Activated CD4-positive, alpha-beta T cell treated with anti-CD3 and anti-CD28 coated beads, Interleukin-2, amount 10 ng/mL, durations not matched to agents 24 days and 14 days (primary cell): ENCODE data around the gene PIK3CD. TPM values are rescaled to one million over a fixed set of nuclear protein-coding genes. Genes with fewer than 3 reads are reported as not detected.
A peak's percentile ranks its signal among the peaks of the same experiment; 100 is the strongest.

Source experiments
- DNase-seq: peaks from one replicate; pipeline ENCODE4 v3.0.0; 2022
- H3K27ac Mint-ChIP-seq: one replicate; pipeline ENCODE4 v1.8.0; 2022; ENCODE audit warnings: mild to moderate bottlenecking, mixed read lengths
- H3K27me3 Mint-ChIP-seq: one replicate; pipeline ENCODE4 v1.8.0; 2022; ENCODE audit warnings: mixed read lengths
- H3K36me3 Mint-ChIP-seq: one replicate; pipeline ENCODE4 v1.8.0; 2022; ENCODE audit warnings: low read depth, mild to moderate bottlenecking, mixed read lengths
- H3K4me1 Mint-ChIP-seq: one replicate; pipeline ENCODE4 v1.8.0; 2021; ENCODE audit warnings: mixed read lengths
- H3K4me3 Mint-ChIP-seq: one replicate; pipeline ENCODE4 v1.8.0; 2022; ENCODE audit warnings: mild to moderate bottlenecking, moderate library complexity, mixed read lengths
- H3K9me3 Mint-ChIP-seq: one replicate; pipeline ENCODE4 v1.8.0; 2021; ENCODE audit warnings: mixed read lengths
- intact Hi-C: fragments of 100-400 bp; cut with micrococcal nuclease; formaldehyde crosslinking; loops from one replicate; pipeline ENCODE4 v1.15.1; 2023
- total RNA-seq: library from RNA; stranded (reverse); gene quantifications from 2 replicates; pipeline ENCODE4 v1.2.3, GENCODE V29; 2022

The PIK3CD gene
- total RNA-seq, 1 donor from 2014 or later: 233 TPM

- peak overlapping the region; percentile 99 for H3K27ac Mint-ChIP-seq
- H3K4me3 Mint-ChIP-seq: peak overlapping the region; percentile 98
- no peaks in the 10 kb centered on the region for H3K27me3 Mint-ChIP-seq
- peaks cover 39% of the 10 kb centered on the region for H3K36me3 Mint-ChIP-seq
- H3K9me3 Mint-ChIP-seq: no peaks in the 10 kb centered on the region
- DNase-seq: peak; percentile 76
- intact Hi-C loops: no loop called here
- peaks cover 64% of the 10 kb centered on the region for H3K4me1 Mint-ChIP-seq
Observed at GRCh38 chr1:9654051-9654833, 2.7 kb downstream of the PIK3CD start.

GRCh38 chr1:9654834-9655723 is 3.5 kb downstream of the PIK3CD start:
- Mint-ChIP-seq H3K9me3 (no peaks in the 10 kb centered on the region), H3K4me1 (peaks cover 66% of the 10 kb centered on the region), H3K4me3 (peak overlapping the region; percentile 98), H3K27me3 (no peaks in the 10 kb centered on the region), H3K36me3 (peaks cover 45% of the 10 kb centered on the region), H3K27ac (peak overlapping the region; percentile 99)
- intact Hi-C loops: loop anchor here (1.0 kb wide), 1 partner anchor 32 kb away; no protein-coding TSS in a partner anchor
- peak; percentile 83 for DNase-seq

- peaks cover 53% of the 10 kb centered on the region for H3K36me3 Mint-ChIP-seq
- DNase-seq: no peak
Observed at GRCh38 chr1:9655836-9656235, 4.3 kb downstream of the PIK3CD start.

GRCh38 chr1:9657521-9658032 is 6.0 kb downstream of the PIK3CD start:
- intact Hi-C loops: loop anchor here (2.0 kb wide), 1 partner anchor 13 kb away; no protein-coding TSS in a partner anchor
- Mint-ChIP-seq H3K9me3 (no peaks in the 10 kb centered on the region), H3K4me3 (peak overlapping the region; percentile 98), H3K4me1 (peaks cover 68% of the 10 kb centered on the region), H3K36me3 (peaks cover 55% of the 10 kb centered on the region), H3K27ac (peak overlapping the region; percentile 97), H3K27me3 (no peaks in the 10 kb centered on the region)
- no peak for DNase-seq

More at GRCh38 chr1:9655836-9656235, 4.3 kb downstream of the PIK3CD start:
- intact Hi-C loops: loop anchor here (1.0 kb wide), 1 partner anchor 31 kb away; no protein-coding TSS in a partner anchor
- Mint-ChIP-seq H3K4me1 (peaks cover 68% of the 10 kb centered on the region), H3K27me3 (no peaks in the 10 kb centered on the region), H3K4me3 (peak overlapping the region; percentile 98), H3K9me3 (no peaks in the 10 kb centered on the region), H3K27ac (peak overlapping the region; percentile 99)

- Mint-ChIP-seq H3K36me3 (peaks cover 57% of the 10 kb centered on the region), H3K4me3 (peak overlapping the region; percentile 98), H3K4me1 (peaks cover 72% of the 10 kb centered on the region), H3K27me3 (no peaks in the 10 kb centered on the region), H3K27ac (peak overlapping the region; percentile 97), H3K9me3 (no peaks in the 10 kb centered on the region)
- intact Hi-C loops: loop anchor here (2.0 kb wide), 1 partner anchor 13 kb away; no protein-coding TSS in a partner anchor
- DNase-seq: no peak
Observed at GRCh38 chr1:9658199-9658598, 6.7 kb downstream of the PIK3CD start.

GRCh38 chr1:9659328-9659727 is 7.8 kb downstream of the PIK3CD start:
- Mint-ChIP-seq H3K4me1 (peaks cover 62% of the 10 kb centered on the region), H3K27ac (peak overlapping the region; percentile 76), H3K9me3 (no peaks in the 10 kb centered on the region), H3K4me3 (peak overlapping the region; percentile 53), H3K27me3 (no peaks in the 10 kb centered on the region), H3K36me3 (peaks cover 53% of the 10 kb centered on the region)
- DNase-seq: no peak
- intact Hi-C loops: loop anchor here (2.0 kb wide), 1 partner anchor 15 kb away; no protein-coding TSS in a partner anchor

- H3K4me1 Mint-ChIP-seq: peaks cover 44% of the 10 kb centered on the region
- H3K36me3 Mint-ChIP-seq: peaks cover 53% of the 10 kb centered on the region
- no peaks in the 10 kb centered on the region for H3K9me3 Mint-ChIP-seq
- DNase-seq: no peak
- H3K27me3 Mint-ChIP-seq: no peaks in the 10 kb centered on the region
- intact Hi-C loops: no loop called here
- H3K27ac Mint-ChIP-seq: peak overlapping the region; percentile 73
- no peak overlapping the region for H3K4me3 Mint-ChIP-seq
Observed at GRCh38 chr1:9663257-9663656, 11.7 kb downstream of the PIK3CD start.

GRCh38 chr1:9665193-9665592 is 13.7 kb downstream of the PIK3CD start:
- DNase-seq: no peak
- Mint-ChIP-seq H3K9me3 (no peaks in the 10 kb centered on the region), H3K27ac (peak overlapping the region; percentile 37), H3K27me3 (no peaks in the 10 kb centered on the region), H3K4me1 (peaks cover 40% of the 10 kb centered on the region), H3K4me3 (no peak overlapping the region), H3K36me3 (peaks cover 57% of the 10 kb centered on the region)
- intact Hi-C loops: no loop called here

GRCh38 chr1:9668080-9668479 is 16.5 kb downstream of the PIK3CD start:
- Mint-ChIP-seq H3K27ac (peak overlapping the region; percentile 62), H3K9me3 (no peaks in the 10 kb centered on the region), H3K27me3 (no peaks in the 10 kb centered on the region), H3K36me3 (peaks cover 60% of the 10 kb centered on the region), H3K4me1 (peaks cover 40% of the 10 kb centered on the region), H3K4me3 (no peak overlapping the region)
- DNase-seq: no peak
- intact Hi-C loops: no loop called here

GRCh38 chr1:9670085-9670484 is 18.6 kb downstream of the PIK3CD start:
- intact Hi-C loops: loop anchor here (1.0 kb wide), 2 partner anchors 17 to 40 kb away; no protein-coding TSS in a partner anchor
- Mint-ChIP-seq H3K27ac (peak overlapping the region; percentile 91), H3K4me3 (no peak overlapping the region), H3K4me1 (peaks cover 37% of the 10 kb centered on the region), H3K27me3 (no peaks in the 10 kb centered on the region), H3K9me3 (no peaks in the 10 kb centered on the region), H3K36me3 (peaks cover 57% of the 10 kb centered on the region)
- no peak for DNase-seq

GRCh38 chr1:9671377-9672140 is 20.0 kb downstream of the PIK3CD start:
- Mint-ChIP-seq H3K27me3 (no peaks in the 10 kb centered on the region), H3K4me3 (peak overlapping the region; percentile 40), H3K4me1 (peaks cover 37% of the 10 kb centered on the region), H3K9me3 (no peaks in the 10 kb centered on the region), H3K27ac (peak overlapping the region; percentile 86), H3K36me3 (peaks cover 58% of the 10 kb centered on the region)
- intact Hi-C loops: no loop called here
- DNase-seq: no peak

- H3K4me3 Mint-ChIP-seq: no peak overlapping the region
- H3K36me3 Mint-ChIP-seq: peaks cover 65% of the 10 kb centered on the region
- no peak for DNase-seq
- H3K9me3 Mint-ChIP-seq: no peaks in the 10 kb centered on the region
- H3K27me3 Mint-ChIP-seq: no peaks in the 10 kb centered on the region
- peaks cover 43% of the 10 kb centered on the region for H3K4me1 Mint-ChIP-seq
- intact Hi-C loops: no loop called here
- H3K27ac Mint-ChIP-seq: peak overlapping the region; percentile 81
Observed at GRCh38 chr1:9672444-9672843, 20.9 kb downstream of the PIK3CD start.

- intact Hi-C loops: no loop called here
- peaks cover 61% of the 10 kb centered on the region for H3K36me3 Mint-ChIP-seq
- H3K27ac Mint-ChIP-seq: no peak overlapping the region
- peaks cover 37% of the 10 kb centered on the region for H3K4me1 Mint-ChIP-seq
- DNase-seq: no peak
- no peak overlapping the region for H3K4me3 Mint-ChIP-seq
- no peaks in the 10 kb centered on the region for H3K27me3 Mint-ChIP-seq
- H3K9me3 Mint-ChIP-seq: no peaks in the 10 kb centered on the region
Observed at GRCh38 chr1:9675393-9675792, 23.9 kb downstream of the PIK3CD start.
